Measurements from ENCODE around the gene TANK.

TANK gene

DNA sequence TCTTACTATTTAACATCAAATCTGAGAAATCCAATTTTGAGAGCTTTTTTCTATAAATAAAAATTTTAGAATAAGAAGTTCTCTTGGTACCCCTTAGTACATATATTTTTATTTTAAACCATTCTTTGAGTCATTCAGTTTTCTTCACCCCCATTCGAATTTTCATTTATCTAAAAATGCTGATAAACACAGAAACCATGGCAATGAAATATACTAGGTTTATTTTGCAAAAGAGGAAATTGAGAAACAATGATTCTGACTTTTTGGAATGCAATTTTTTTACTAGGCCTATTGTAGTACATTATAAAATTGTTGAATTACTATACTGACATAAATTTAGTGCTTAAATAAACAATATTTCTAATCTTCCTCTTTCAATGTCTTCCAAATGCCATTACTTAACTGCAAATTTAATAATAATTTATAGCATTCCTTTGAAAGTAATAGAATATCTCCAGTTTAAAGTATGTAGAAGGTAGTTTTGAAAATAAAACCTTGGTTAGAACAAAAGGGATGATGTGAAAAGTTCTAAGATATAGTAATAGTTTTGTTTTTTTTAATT, 46.3 kb downstream of the TANK start:
- TF ChIP-seq OSR1 (CRISPR knock-in tag; IDR thresholded peaks at IDR 0.05) (no peak), ISL1 (CRISPR knock-in tag; IDR thresholded peaks at IDR 0.05) (peak; percentile 95), ZNF70 (CRISPR knock-in tag; IDR thresholded peaks at IDR 0.05) (no peak), ARNTL (CRISPR knock-in tag; IDR thresholded peaks at IDR 0.05; ENCODE audit: borderline replicate concordance, low read depth) (no peak), ZFP30 (CRISPR knock-in tag; IDR thresholded peaks at IDR 0.05) (no peak), ZNF565 (CRISPR knock-in tag; conservative IDR thresholded peaks at IDR 0.05; ENCODE audit: low read depth) (no peak), CSDC2 (CRISPR knock-in tag; IDR thresholded peaks at IDR 0.05) (no peak)
- TF ChIP-seq, protein P1, sequence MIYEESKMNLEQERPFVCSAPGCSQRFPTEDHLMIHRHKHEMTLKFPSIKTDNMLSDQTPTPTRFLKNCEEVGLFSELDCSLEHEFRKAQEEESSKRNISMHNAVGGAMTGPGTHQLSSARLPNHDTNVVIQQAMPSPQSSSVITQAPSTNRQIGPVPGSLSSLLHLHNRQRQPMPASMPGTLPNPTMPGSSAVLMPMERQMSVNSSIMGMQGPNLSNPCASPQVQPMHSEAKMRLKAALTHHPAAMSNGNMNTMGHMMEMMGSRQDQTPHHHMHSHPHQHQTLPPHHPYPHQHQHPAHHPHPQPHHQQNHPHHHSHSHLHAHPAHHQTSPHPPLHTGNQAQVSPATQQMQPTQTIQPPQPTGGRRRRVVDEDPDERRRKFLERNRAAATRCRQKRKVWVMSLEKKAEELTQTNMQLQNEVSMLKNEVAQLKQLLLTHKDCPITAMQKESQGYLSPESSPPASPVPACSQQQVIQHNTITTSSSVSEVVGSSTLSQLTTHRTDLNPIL (CRISPR knock-in tag; IDR thresholded peaks at IDR 0.05; ENCODE audit: low read depth) = 0 out of 2 replicates have a peak, but pooled peaks have one; percentile 45
- ATAC-seq = no peak

DNA sequence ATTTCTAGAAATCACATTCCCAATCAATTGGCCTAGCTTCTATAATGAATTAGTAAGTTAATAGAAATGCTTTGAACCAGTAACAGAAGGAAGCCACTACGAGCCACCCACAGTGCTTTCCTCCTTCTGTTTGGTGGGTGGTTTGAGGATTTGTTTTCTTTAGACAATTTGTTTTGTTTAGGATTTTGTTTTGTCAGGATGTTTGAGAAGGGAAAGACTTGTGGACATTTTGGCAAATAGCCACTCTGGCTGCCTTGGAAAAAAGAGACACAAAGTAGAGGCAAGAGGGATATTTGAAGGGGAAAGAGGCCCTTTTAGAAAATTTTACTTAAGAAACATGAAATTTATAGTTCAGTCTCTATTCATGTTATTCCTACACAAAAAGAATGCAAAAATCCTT, 47.7 kb downstream of the TANK start:
- no peak for ATAC-seq
- TF ChIP-seq SNAI2 (CRISPR knock-in tag; IDR thresholded peaks at IDR 0.05) (no peak), ZNF565 (CRISPR knock-in tag; conservative IDR thresholded peaks at IDR 0.05; ENCODE audit: low read depth) (no peak)
- TF ChIP-seq, protein P2, sequence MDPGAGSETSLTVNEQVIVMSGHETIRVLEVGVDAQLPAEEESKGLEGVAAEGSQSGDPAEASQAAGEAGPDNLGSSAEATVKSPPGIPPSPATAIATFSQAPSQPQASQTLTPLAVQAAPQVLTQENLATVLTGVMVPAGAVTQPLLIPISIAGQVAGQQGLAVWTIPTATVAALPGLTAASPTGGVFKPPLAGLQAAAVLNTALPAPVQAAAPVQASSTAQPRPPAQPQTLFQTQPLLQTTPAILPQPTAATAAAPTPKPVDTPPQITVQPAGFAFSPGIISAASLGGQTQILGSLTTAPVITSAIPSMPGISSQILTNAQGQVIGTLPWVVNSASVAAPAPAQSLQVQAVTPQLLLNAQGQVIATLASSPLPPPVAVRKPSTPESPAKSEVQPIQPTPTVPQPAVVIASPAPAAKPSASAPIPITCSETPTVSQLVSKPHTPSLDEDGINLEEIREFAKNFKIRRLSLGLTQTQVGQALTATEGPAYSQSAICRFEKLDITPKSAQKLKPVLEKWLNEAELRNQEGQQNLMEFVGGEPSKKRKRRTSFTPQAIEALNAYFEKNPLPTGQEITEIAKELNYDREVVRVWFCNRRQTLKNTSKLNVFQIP (CRISPR knock-in tag; IDR thresholded peaks at IDR 0.05; ENCODE audit: borderline replicate concordance, low read depth) = no peak

DNA sequence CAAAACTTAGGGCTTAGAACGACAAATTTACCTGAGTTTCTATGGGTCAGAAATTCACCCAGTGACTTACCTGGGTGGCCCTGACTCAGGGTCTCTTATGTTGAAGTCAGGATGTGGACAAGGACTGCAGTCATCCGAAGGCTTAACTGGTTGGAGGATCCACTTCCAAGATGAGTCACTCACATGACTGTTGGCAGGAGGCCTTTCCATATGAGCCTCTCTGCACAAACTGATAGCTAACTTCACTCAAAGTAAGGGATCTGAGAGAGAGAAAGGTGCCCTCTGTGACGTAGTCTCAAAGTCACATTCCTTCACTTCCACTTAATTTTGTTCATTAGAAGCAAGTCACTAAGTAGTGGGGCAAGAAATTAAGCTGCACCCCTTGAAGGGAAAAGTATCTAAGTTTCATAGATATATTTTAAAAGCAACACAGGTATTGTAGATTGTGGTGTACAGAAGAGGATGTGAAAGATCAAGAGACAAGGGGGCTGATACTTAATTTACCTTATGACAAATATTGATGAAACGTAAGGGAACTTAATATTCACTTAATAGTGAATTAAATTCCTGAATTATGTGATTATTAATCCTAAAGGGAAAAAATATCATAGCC, 48.4 kb downstream of the TANK start:
- TF ChIP-seq ZNF70 (CRISPR knock-in tag; IDR thresholded peaks at IDR 0.05) (no peak), ISL1 (CRISPR knock-in tag; IDR thresholded peaks at IDR 0.05) (no peak), SNAI2 (CRISPR knock-in tag; IDR thresholded peaks at IDR 0.05) (no peak), ZNF565 (CRISPR knock-in tag; conservative IDR thresholded peaks at IDR 0.05; ENCODE audit: low read depth) (no peak), GLIS3 (CRISPR knock-in tag; IDR thresholded peaks at IDR 0.05) (no peak), ZNF8 (CRISPR knock-in tag; IDR thresholded peaks at IDR 0.05) (no peak)
- TF ChIP-seq, protein P3, sequence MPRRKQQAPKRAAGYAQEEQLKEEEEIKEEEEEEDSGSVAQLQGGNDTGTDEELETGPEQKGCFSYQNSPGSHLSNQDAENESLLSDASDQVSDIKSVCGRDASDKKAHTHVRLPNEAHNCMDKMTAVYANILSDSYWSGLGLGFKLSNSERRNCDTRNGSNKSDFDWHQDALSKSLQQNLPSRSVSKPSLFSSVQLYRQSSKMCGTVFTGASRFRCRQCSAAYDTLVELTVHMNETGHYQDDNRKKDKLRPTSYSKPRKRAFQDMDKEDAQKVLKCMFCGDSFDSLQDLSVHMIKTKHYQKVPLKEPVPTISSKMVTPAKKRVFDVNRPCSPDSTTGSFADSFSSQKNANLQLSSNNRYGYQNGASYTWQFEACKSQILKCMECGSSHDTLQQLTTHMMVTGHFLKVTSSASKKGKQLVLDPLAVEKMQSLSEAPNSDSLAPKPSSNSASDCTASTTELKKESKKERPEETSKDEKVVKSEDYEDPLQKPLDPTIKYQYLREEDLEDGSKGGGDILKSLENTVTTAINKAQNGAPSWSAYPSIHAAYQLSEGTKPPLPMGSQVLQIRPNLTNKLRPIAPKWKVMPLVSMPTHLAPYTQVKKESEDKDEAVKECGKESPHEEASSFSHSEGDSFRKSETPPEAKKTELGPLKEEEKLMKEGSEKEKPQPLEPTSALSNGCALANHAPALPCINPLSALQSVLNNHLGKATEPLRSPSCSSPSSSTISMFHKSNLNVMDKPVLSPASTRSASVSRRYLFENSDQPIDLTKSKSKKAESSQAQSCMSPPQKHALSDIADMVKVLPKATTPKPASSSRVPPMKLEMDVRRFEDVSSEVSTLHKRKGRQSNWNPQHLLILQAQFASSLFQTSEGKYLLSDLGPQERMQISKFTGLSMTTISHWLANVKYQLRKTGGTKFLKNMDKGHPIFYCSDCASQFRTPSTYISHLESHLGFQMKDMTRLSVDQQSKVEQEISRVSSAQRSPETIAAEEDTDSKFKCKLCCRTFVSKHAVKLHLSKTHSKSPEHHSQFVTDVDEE (CRISPR knock-in tag; IDR thresholded peaks at IDR 0.05) = no peak
- peak; percentile 99 for ATAC-seq

DNA sequence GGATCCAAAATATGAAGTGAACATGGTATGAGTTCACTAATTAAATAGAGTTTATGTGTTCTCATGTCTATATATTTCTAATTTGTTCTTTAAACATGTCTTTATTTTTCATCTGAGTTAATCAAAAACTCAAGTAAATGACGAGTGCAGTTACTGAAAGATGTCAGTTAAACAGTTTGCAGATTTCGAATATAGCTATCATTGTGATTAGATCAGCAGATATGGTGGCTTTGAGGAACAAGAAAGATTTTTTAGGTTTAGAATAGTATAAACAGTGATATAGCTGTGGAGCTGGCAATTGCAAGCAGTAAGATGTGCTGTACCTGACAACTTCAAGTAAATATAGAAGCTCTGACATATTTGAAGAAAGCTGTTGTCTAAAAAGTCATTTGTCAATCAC, 49.7 kb downstream of the TANK start:
- TF ChIP-seq ZFP3 (CRISPR knock-in tag; IDR thresholded peaks at IDR 0.05) = no peak
- TF ChIP-seq, protein P4, sequence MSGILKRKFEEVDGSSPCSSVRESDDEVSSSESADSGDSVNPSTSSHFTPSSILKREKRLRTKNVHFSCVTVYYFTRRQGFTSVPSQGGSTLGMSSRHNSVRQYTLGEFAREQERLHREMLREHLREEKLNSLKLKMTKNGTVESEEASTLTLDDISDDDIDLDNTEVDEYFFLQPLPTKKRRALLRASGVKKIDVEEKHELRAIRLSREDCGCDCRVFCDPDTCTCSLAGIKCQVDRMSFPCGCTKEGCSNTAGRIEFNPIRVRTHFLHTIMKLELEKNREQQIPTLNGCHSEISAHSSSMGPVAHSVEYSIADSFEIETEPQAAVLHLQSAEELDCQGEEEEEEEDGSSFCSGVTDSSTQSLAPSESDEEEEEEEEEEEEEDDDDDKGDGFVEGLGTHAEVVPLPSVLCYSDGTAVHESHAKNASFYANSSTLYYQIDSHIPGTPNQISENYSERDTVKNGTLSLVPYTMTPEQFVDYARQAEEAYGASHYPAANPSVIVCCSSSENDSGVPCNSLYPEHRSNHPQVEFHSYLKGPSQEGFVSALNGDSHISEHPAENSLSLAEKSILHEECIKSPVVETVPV (CRISPR knock-in tag; IDR thresholded peaks at IDR 0.05) = no peak
- no peak for TF ChIP-seq ESRRG (CRISPR knock-in tag; IDR thresholded peaks at IDR 0.05)
- no peak for TF ChIP-seq CSDC2 (CRISPR knock-in tag; IDR thresholded peaks at IDR 0.05)
- TF ChIP-seq, protein P1 (CRISPR knock-in tag; IDR thresholded peaks at IDR 0.05; ENCODE audit: low read depth) = no peak
- no peak for TF ChIP-seq TOX (CRISPR knock-in tag; IDR thresholded peaks at IDR 0.05; ENCODE audit: borderline replicate concordance)
- no peak for TF ChIP-seq PPARA (CRISPR knock-in tag; IDR thresholded peaks at IDR 0.05; ENCODE audit: borderline replicate concordance)
- TF ChIP-seq ZNF8 (CRISPR knock-in tag; IDR thresholded peaks at IDR 0.05) = no peak
- no peak for TF ChIP-seq SNAI2 (CRISPR knock-in tag; IDR thresholded peaks at IDR 0.05)
- no peak for ATAC-seq
